Psoas muscle (tissue), 8 donors: ENCODE data around the gene RNF150. TPM values are rescaled to one million over a fixed set of nuclear protein-coding genes. Genes with fewer than 3 reads are reported as not detected.

Experiments
- ATAC-seq, 4 donors: fragments of 200-7000 bp; cut with Tn5 transposase; one replicate each; pipeline ENCODE4 v1.9.1; 2020; ENCODE audit warnings: moderate library complexity in 3 of 4, mild to moderate bottlenecking in 2 of 4
- DNase-seq, 2 donors: peaks; one replicate each; pipeline ENCODE4 v3.0.0-alpha.2; 2020
- H3K27ac ChIP-seq: fragments of 200-600 bp; one replicate; pipeline ENCODE4 v1.8.0; 2022
- H3K27me3 ChIP-seq, 3 donors: fragments of 200-600 bp in 1 of 3; one replicate each; pipeline versions ENCODE4 v1.6.1 to v1.8.0; 2013 to 2022; ENCODE audit warnings: low read length in 2 of 3, mild to moderate bottlenecking in 2 of 3, moderate library complexity in 1 of 3; ENCODE audit not compliant: insufficient read depth in 3 of 3
- H3K36me3 ChIP-seq, 2 donors: fragments of 200-600 bp in 1 of 2; one replicate each; pipeline versions ENCODE4 v1.6.1 to v1.8.0; 2013 to 2022; ENCODE audit warnings: low read depth in 1 of 2, mild to moderate bottlenecking in 1 of 2, moderate library complexity in 1 of 2; ENCODE audit not compliant: insufficient read depth in 1 of 2
- H3K4me1 ChIP-seq: fragments of 200-600 bp; one replicate; pipeline ENCODE4 v1.8.0; 2022
- H3K4me3 ChIP-seq: fragments of 200-600 bp; one replicate; pipeline ENCODE4 v1.8.0; 2022; ENCODE audit warnings: mild to moderate bottlenecking
- H3K9me3 ChIP-seq: fragments of 200-600 bp; one replicate; pipeline ENCODE4 v1.8.0; 2022
- CTCF ChIP-seq: fragments of 200-600 bp; IDR thresholded peaks from one replicate; pipeline ENCODE4 v1.8.0; 2022; ENCODE audit warnings: antibody characterized with exemption
- WGBS, 3 donors: extraction: QIAGEN DNeasy Blood & Tissue Kit; methylation state at CpG; one replicate each; pipeline versions ENCODE4 v1.1.6 to v1.1.7; 2013; 5-methylcytosine and 5-hydroxymethylcytosine counted together
- intact Hi-C, 2 donors: fragments of 100-400 bp; cut with DNase I; formaldehyde crosslinking; loops; one replicate each; pipeline versions ENCODE4 v1.11.0 to v1.14.2; 2022
- polyA plus RNA-seq, 3 donors: library from polyadenylated mRNA; stranded (reverse); fragments of 200-250 nt; gene quantifications; one replicate each; pipeline ENCODE4 v1.2.3, GENCODE V29; 2013
- total RNA-seq, 4 donors: library from RNA; stranded (reverse); fragmentation: NEBNext Ultra II Directional in 2 of 4; extraction: Animal tissue kit (Norgen Biotek cat#: 25700) in 2 of 4; gene quantifications; one replicate each; pipeline versions ENCODE4 v1.2.1 to v1.2.4, GENCODE V29; 2021 to 2023
- donor health status: healthy with polysubstance abuse.
- donor health status: DM: no; HTN: no; CAD: no; lungs with moderate emphysema.
- donor health status: Bipolar disorder and iron deficiency.
- donor health status: healthy.
- donor health status: DM: yes; HTN: yes; CAD: no.
- donor health status: DM: no; HTN: no; CAD: no.
- donor health status: DM: no; HTN: no; CAD: no.
- donor health status: DM: yes; HTN: yes; CAD: no.

Gene RNF150
- total and polyA plus RNA-seq, 7 donors: 0.78 to 12.6 (median 3.2) TPM

- ATAC-seq (no peak), DNase-seq (no peak)
- Histone ChIP-seq H3K36me3 (no peaks in the 10 kb centered on the region), H3K4me1 (no peaks in the 10 kb centered on the region), H3K9me3 (no peaks in the 10 kb centered on the region), H3K27ac (no peak overlapping the region), H3K4me3 (no peak overlapping the region), H3K27me3 (no peaks in the 10 kb centered on the region)
- no peak for TF ChIP-seq CTCF
- WGBS, 3 donors: 57 to 76% (median 60%) methylated on average over 7 of the region's 7 CpGs
- intact Hi-C loops: no loop called here
Observed at GRCh38 chr4:141142423-141142822, 9.2 kb upstream of the RNF150 start.

- 60 to 65% (median 64%) methylated on average over 3 of the region's 3 CpGs for WGBS, 3 donors
- Histone ChIP-seq H3K27ac (no peak overlapping the region), H3K4me3 (no peak overlapping the region), H3K9me3 (no peaks in the 10 kb centered on the region), H3K27me3 (no peaks in the 10 kb centered on the region), H3K36me3 (no peaks in the 10 kb centered on the region), H3K4me1 (no peaks in the 10 kb centered on the region)
- DNase-seq (no peak), ATAC-seq (no peak)
- intact Hi-C loops: no loop called here
- TF ChIP-seq CTCF: no peak
Observed at GRCh38 chr4:141140391-141141200, 7.3 kb upstream of the RNF150 start.

- no peak for TF ChIP-seq CTCF
- Histone ChIP-seq H3K4me3 (no peak overlapping the region), H3K36me3 (no peaks in the 10 kb centered on the region), H3K9me3 (no peaks in the 10 kb centered on the region), H3K4me1 (peaks cover 22% of the 10 kb centered on the region), H3K27ac (no peak overlapping the region), H3K27me3 (no peaks in the 10 kb centered on the region)
- intact Hi-C loops: loop anchor here (1.0 to 10.0 kb wide), 4 partner anchors 139 to 759 kb away; partner anchors contain the start of gene SCOC (in 1 of the 2)
- WGBS, 3 donors: 23 to 32% (median 23%) methylated on average over 11 of the region's 11 CpGs
- ATAC-seq (no peak), DNase-seq (no peak)
Observed at GRCh38 chr4:141133999-141134995, 1.0 kb upstream of the RNF150 start.

GRCh38 chr4:141132709-141133145, 542 bp downstream of the RNF150 start:
- Histone ChIP-seq H3K4me3 (peak overlapping the region; percentile 93), H3K36me3 (no peaks in the 10 kb centered on the region), H3K9me3 (no peaks in the 10 kb centered on the region), H3K27me3 (no peaks in the 10 kb centered on the region), H3K4me1 (peaks cover 28% of the 10 kb centered on the region), H3K27ac (peak overlapping the region; percentile 76)
- TF ChIP-seq CTCF: no peak
- peak in 1 of 2 donors; percentile 32 for DNase-seq
- intact Hi-C loops: loop anchor here (1.0 to 10.0 kb wide), 4 partner anchors 138 to 758 kb away; partner anchors contain the start of gene SCOC (in 1 of the 2)
- peak; percentile 49 to 57 (median 55) for ATAC-seq
- 0 to 1% (median 1%) methylated on average over 21 to 42 of the region's 42 CpGs for WGBS, 3 donors
